HG03565 (cell line): ENCODE results near the gene NOS3.

Experiments used
- ATAC-seq: cut with Tn5 transposase; IDR thresholded peaks from one replicate; pipeline ENCODE4 v1.9.1; 2021; ENCODE audit warnings: mild to moderate bottlenecking, moderate library complexity; ENCODE audit not compliant: unreplicated experiment

The NOS3 gene

DNA sequence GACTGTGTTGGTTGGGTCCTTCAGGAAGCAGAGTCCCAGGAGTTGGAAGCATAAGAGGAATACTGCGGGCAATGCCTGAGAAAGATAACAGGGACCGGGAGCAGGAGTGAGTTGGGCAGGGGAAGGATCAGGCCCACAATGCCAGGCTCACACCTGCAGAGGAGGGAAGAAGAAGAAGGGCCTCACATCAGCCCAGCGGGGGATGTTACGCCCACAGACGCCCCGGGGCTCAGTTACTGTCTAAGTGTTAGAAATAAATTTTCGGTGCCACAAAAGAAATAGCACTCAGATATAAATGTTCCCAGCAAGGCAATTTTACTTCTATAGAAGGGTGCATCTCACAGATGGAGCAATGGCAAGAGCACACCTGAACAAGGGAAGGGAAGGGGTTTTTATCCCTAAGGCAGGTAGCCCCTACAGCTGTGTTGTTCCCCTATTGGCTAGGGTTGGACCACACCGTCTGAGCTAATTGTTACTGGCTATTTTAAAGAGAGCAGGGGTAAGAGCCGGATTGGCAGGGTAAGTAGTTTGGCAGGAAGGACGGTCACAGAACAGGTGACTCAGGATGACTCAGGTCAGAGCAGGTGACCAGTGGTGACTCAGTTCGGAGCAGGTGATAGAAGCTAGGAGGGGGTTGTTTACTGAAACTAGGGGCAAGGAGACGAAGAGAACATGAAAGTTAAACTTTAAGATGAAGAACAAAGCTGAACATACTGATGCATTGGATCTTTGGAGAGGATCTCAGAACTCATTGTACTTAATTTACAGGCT lies at the start of gene NOS3:
NOS3 (plus strand) TSS at position 602 of the 771 bp plus-strand sequence. CDS start 2,787 bp downstream, outside the sequence.
- ATAC-seq, result no peak

DNA sequence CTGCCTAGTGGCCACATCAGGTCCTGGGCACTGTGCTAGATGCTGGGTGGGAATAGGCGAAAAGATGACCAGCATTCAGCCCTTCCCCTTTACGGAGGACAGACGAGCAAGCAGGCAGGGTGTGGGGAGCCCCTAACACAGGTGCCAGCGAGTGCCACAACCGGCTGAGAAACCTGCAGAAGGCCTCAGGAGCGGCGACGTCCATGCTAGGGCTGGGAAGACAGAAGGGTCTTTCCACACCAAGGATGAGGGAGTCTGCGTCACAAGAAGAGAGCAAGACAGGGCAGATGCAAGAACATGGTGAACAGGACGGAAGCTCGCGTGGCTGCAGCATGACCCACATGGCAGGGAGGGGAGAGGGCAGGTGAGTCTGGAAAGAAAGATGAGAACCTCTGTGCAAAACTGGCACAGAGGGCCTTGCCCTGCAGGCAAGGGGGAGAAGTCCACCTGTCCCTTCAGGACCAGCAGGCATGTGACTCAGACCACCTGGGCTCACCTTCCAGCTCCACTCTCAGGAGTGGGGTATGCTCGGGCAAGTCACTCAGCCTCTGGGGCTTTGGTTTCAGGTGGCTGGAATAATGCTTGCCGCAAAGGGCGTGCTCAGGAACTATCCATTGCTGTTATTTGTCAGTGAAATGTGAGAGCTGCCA lies 49.3 kb upstream of the NOS3 start:
- ATAC-seq, result no peak

DNA sequence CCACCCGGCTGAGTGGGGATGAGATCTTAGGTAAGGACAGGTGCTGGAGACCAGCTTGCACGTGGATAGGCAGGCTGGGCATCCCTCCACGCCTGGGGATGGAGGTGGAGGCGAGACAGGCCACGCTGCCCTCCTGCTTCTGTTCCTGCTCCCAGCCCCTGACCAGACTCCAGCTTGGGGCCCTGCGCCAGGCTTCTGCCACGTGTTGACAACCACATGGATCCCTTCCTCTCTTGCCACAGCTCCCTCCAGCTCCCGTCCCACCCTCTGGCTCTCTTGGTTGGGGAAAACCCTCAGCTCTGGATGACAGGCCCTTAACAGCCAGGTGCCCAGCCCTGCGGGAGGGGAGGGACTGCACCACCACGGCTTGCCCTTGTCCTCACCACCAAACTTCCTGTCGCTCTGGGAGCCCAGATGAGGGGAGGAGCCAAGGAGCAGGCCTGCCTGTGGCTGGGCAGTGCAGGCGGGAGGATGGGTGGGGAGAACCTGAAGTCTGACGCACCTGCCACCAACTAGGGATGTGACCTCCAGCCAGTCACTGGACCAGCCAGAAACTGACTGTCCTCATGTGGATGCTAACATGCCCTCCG lies 48.7 kb upstream of the NOS3 start:
- no peak for ATAC-seq

DNA sequence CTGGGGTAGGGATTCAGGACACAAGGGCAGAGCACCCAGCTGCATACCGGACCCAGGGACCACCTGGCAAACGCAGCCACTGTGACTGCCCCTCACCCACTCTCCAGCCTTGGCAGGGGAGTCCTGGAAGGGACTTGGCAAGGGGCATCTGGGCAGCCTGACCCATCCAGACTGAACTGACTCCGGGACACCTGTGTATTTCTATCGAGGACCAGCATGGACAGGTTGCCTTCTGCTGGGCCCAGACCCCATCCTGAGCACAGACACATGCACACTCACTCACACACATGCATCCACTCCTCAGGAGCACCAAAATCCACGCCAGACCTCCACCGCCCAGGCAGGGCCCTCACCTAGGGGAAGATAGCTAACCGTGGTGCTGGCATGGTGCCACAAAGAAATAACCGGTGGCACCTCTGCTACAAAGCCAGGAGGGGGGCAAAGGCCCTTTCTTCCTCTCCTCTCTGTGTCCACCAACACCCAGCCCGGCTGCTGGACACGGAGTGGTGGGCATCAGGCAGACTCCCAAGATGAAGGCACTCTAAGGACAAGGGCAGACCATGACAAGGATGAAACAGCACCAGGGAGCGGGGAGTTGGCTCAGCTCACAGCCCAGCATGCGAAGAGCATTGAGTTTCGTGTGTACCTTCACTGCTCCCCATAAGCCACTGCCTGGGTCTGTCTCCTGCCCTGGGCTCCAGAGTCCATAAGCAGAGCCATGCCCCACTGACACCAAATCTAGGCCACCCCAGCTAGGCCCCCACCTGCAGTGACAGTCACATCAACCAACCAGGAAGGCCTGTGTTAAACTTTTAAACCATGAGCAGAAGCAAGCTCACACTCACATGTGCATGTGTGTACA lies 48.0 kb upstream of the NOS3 start:
- ATAC-seq, result no peak

DNA sequence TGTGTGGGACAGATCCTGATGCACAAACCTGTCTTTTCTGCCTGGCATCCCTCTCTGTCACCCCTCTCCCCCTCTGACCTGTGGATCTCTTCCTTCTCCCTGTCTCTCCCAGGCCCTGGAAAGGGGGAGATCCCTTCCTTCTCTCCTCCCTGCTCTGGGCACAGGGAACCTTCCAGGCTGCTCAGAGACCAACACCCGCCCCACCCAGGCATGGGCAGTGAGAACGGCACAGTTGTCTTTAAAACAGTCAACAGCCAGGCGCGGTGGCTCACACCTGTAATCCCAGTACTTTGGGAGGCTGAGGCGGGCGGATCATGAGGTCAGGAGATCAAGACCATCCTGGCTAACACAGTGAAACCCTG lies 47.4 kb upstream of the NOS3 start:
- no peak for ATAC-seq

DNA sequence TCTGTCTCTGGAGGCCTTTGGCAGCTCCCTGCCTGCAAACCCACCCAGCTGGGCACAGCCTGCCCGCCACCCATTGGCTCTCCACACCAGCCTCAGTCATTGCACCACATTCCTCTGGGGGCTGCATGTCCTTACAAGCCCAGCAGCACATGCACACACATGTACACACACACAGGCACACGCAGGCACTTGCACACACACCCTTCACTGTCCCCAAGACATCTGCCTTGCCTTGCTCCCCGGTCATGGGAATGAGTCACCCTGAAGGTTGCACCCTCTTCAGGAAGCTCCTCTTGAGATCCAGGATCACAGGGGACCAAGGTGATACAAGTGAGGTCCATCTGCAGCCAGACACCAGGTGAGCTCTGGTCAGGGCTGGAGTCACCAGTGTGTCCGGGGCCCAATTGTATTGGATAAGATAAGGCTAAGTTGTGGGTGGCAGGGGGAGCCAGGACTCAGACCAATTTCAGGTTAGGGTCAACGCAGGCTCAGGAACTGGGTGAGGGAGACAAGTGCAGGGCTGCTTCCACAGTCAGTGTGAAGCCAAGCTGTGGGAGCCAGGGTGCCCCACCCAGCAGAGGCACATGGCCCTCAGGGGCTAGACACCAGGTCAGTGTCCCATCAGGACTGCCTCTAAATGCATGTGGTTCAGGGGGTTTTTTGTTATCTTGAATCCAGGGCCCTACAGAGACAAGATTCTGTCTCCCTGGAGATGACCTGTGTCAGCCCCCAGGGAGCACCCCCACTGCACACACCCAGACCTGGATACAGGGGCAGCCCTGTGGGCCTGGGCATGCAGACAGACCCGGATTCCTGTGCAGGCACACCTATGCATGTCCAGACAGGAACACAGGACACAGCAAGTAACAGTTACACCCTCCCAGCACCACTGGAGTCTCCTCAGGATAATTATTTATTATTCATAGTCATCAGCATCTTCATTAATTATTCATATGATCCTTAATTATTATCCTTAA lies 46.5 kb upstream of the NOS3 start:
- no peak for ATAC-seq

DNA sequence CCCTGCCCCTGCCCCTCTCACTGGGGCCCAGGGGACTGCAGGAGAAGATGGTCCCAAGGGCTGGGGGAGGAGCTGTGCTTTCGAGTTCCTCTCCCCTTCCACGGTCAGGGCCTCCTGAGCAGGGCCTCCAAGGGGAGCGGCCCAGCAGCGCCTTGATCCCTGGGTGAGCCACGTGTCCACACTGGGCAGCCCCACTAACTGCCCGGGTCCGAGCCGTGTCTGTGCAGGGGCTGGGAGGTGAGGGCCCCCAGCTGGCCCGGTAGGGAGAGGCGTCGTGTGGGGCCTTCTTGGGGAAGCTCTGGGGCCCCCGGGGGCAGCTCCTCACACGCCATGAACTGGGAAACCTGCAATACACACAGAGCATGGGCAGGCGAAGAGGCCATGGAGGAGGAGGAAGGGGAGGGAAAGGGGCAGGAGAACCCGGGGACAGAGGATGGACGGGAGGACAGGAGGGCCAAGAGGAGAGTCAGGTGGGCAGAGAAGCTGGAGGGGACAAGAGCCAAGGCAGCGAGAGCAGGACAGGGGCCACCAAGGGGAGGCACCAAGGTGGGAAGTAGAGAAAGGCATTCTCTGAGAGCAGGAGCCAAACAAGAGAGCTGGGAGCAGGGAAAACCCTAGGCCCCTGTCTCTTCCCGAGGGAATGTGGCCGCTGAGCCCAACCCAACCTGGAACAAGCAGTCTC lies 45.5 kb upstream of the NOS3 start:
- ATAC-seq, result no peak

DNA sequence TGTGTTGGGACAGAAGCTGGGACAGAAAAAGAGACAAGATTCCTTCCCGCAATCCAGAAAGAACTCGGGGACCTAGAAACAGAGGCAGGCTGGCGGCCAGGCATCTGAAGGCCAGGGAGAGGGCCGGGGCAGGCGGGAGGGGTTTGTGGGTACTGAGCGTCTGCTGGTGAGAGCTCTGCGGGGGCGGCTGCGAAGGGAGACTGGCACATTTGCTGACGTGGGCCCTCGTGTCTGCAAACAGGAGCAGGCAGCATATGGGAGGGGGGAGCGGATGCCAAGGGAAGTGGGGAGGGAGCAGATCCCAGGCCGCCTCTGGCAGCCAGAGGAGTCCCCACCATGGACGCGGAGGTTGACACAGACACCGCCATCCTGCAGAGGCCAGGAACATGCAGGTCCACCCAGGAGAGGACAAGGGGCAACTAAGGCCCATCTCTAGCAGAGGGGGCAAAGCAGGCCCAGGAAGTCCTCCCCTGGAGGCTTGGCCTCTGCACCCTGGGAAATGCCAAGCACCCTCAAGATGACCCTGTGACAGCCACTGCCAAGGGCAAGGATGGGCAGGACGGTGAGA lies 44.9 kb upstream of the NOS3 start:
- ATAC-seq, result no peak

DNA sequence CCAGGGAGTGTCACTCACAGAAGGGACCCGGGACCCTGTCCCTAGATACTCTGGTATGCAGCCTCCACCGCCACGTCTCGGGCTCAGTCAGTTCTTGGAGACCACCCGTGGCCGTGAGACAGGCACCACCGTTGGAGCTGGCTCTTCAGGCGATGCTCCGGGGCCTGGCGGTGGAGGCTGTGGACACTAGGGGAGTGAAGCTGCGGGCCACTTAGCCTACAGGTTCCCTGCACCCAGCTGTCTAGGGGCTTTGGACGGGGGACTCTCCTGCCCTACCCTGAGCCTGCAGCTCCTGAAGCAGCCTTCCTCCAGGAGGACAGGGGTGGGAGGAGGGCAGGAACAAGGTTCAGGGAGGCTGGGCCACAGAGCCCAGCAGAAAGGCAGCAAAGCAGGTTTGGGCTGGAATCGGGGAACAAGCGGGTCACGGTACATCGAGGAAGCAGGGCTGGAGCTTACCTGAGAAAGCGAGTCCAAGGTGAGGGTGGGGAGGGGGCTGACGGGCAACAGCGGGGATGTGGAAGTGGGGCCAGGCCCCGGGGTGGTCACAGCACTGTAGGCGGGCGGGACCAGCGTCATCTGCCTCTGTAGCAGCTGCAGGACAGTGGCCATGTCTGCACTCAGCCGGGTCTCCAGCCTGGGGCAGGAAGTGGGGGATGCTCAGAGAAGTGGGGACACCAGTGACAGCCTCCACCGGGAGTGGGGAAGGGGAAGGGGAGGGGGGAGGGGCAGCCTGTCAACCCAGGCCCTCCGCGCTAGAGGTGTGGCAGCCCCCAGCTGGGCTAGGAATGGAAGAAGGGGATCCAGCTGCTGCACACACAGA lies 44.2 kb upstream of the NOS3 start:
- no peak for ATAC-seq

DNA sequence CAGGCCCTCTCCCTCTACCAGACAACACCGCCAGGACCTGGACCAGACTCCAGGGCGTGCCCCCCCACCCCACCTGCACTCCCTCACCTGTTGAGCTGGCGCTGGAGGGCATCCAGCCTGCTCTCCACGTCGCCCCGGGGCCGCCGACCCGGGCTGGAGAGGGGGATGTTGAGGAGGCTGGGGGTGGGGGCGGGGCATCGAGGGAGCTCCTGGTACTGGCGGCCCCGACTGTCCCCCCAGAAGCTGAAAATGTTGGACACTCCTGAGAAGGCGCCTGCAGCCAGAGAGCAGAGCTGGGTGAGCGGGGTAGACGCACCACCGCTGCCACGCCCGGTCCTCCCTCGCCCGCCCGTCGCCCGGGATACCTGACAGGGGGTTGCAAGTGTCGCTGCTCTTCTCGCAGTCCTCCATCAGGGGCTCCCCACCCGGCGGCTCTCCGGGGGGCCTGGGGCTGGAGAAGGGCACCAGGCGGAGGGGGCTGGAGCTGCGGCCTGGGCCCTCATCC lies 43.5 kb upstream of the NOS3 start:
- ATAC-seq, result no peak

DNA sequence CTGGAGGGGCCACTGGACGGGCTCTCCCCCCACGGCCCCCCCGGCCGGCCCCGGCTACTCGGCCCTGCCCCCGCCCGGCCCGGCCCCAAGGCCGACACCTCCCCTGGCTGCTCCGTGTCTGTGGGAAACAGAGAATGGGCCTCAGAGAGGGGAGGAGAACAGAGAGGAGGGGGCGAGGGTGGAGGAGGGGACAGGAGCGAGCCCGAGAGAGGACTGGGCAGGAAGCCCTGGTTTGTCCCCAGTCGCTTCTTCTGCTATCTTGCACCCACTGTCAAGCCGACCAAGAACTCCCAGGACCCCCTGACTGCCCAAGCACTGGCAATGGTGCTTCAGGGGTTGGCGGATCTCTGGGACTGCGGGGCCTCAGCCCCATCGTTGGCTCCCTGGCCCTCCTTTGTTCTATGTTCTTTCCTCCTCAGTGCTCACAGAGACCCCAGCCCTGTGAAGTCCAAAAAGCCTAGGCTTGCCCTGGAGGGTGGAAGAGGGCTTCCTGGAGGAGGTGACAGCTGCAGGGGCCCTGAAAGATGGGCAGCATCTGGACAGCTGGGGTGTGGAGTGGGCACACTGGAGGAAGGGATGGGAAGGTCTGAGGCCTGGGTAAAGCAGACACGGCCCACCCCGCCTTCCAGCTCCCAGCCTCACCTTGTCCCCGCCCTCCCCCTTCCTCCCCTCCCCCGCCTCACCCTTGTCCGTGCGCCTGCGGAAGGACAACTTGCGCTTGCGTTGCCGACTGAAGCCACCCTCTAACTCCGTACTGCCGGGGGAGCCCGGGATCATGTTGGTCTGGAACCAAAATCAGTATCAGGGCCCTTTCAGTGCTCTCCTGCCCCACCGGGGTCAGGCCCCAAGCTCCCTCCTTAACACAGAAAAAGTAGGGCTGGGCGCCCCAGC lies 42.8 kb upstream of the NOS3 start:
- no peak for ATAC-seq

DNA sequence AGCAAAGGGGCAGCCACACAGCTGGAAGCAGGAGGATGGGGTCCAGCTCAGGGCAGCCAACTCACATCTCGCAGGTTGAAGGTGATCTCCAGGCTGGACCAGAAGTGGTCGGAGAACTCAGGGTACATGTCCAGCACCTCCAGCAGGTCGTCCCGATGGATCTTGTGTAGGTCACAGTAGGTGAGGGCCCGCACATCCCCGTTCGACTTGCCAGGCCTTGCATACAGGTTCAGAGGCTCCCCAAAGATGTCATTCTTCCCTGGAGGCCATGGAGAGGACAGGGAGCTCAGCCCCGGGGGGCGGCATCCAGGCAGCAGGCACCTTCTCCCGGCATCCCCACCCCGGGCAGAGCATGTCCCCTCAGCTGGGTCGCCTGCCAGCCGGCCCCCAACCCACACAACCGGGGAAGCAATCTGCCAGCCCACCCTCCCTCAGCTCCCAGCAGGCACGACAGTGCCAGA lies 42.0 kb upstream of the NOS3 start:
- no peak for ATAC-seq

DNA sequence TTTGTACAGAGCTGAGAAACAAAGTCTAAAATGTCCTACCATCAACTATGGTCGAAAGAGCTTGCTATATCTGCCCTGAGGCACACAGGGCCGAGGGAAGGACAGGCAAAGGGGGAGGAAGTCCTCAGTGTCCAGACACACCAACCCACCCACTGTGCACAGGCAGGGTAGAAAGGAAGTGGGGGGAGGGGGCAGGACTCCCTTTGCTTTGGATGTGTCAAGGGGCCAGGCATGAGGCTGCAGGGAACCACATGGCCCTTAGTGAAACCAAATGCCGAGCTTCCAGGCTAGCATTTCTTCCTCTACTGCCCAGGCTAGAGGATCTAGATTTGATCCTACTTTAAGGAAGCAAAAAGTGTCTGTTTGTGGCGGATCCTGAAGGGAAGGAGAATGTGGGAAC lies 41.3 kb upstream of the NOS3 start:
- no peak for ATAC-seq

DNA sequence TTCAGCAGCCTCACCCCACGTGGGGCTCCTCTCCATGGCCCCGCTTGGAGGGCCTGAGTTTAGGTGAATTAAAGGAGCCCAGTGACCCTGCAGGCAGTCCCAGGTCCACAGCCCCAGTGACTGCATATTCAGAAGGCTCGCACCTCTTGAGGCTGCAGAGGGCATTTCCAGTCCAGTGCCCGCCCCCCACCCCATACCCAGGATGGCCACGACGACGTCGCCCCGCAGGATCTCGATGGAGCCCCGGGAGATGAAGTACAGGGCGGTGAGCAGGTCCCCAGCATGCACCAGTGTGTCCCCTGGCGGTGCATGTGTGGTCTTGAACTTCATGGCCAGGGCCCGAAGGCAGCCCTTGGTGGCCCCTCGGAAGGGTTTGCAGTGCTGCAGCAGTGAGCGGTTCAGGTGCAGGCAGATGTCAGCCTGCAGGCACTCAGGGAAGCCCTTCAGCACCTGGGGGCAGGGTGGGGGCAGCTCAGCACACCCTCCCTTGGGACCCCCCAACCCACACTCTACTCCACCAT lies 40.8 kb upstream of the NOS3 start:
- ATAC-seq, result no peak

DNA sequence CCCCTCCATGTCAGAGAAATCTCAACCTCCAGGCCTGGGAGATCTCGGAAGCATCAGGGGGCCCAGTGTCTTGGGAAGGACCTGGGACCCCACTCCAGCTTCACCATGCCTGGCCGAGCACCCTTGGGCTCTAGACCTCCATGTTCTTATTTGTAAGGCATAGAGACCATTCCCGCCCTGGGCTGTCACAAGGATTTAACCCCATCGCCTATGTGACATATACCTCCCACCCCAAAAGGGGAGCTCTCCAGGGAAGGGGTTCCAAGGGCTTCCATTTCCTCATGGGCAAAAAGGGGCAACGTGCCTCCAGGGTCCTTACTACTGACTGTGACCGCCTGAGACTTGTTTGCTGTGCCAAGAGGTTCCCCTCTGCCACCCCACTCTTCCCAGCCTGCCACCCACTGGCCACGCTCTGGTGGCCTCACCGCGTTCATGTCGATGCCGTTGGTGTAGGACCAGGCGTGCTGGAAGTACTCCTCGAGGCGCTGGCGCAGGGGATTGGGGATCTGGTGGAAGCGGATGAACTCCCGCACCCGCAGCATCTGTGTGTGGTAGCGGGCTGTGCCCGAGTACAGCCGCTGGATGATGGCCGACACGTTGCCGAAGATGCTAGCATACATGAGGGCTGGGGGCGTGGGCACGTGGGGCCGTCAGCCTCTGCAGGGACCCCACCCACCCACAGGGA lies 40.2 kb upstream of the NOS3 start:
- no peak for ATAC-seq

DNA sequence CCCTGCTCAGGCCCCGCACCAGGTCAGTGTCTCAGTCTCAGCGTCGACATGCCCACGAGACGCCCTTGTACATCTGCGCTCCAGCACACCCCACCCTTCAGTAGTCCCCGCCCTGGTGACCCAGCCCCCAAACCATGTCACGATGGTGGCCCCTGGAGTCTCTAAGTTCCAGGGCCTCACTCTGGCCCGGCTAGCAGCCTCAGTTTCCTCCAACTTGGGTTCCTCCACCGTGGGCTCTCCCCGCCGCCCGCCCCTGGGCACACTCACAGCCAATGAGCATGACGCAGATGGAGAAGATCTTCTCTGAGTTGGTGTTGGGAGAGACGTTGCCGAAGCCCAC lies 39.7 kb upstream of the NOS3 start:
- no peak for ATAC-seq
